CD1c-positive myeloid dendritic cell (primary cell): ENCODE results near the gene ATF7.
"Not testable (repeated sequence)": the region's sequence is repeated elsewhere in the genome, so short reads cannot be mapped to it uniquely, and the experiment has no call there.

Source experiments
- DNase-seq: peaks from one replicate; pipeline ENCODE4 v3.0.0-alpha.2; 2016; ENCODE audit errors: extremely low spot score

ATF7 gene

DNA sequence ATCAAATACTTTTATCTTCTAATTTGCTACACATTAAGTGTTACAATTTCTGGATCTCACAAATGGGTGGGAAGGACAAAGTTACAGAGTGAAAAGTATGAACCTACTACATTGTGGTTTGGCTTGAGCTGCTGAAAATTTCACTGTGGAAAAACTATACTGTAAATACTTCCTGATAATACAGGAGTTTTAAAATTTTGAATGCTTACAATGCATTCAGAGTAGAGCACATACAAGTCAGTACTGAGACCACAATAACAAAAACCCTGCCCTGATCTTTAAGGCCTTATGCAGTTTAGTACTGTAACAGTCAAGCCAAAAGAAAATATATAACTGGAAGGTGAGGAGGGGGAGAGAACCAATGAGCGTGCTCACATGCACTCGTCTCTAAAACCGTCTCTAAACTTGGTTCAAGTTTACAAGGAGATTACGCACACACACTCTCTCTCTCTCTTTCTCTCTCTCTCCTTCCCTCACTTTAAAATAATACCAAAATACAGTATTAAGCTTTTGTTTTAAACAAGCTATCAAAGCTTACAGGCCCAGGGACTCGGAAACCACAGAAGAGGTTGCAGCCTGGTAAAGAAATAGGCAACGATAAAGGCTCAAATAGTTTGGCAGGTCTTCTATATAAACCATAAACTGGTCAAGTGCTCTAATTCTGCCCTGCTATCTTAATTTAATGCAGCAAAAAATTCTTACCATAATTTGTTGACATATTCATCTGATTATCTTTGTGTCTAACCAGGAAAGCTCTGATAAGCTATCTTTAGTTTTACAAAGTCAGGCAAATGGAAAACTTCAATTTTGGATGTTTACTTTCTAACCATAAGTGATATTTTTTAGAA lies 58.0 kb downstream of the ATF7 start:
- no peak for DNase-seq

DNA sequence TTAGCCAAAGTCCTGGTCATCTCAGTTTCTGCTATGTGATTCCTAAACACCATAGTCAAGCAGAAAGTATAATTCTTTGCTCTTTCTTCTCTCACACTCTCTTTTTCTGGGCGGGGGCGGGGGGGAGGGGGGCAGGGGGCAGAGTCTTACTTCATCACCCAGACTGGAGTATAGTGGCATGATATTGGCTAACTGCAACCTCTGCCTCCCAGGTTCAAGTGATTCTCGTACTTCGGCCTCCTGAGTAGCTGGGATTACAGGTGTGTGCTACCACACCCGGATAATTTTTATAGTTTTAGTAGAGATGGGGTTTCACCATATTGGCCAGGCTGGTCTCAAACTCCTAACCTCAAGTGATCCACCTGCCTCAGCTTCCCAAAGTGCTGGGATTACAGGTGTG lies 60.8 kb downstream of the ATF7 start:
- not testable (repeated sequence) for DNase-seq

DNA sequence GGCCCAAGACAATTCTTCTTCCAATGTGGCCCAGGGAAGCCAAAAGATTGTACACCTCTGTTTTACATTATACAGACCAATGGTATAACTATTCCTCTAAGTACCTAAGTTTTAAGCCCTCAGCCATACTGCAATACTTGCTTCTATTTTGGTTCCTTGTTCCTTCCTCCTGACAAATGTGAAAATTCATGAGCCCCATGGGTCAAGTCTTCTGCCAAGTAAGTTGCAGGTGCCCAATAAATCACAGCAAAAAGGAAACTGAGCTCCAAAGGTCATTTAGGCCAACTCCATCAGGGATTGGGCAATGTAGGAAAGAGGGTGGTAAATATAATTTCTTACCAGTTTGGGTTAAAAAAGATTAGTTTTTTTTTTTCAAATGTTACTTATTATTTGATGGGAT lies 61.2 kb downstream of the ATF7 start:
- no peak for DNase-seq

DNA sequence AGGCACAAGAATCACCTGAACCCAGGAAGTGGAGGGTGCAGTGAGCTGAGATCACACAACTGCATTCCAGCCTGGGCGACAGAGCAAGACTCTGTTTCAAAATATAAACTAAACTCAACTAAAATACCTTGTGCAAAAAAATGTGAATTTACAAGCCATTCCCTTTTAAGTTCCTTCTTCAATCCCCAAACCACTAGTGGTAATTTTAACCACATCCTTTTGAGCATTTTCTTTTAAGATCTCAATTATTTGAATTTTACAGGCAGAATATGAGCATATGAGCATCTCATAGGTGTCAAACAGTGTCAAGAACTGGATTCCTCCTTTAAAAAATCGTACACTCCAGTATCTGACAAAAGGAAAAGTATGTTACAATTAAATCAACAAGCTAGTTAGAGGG lies 61.9 kb downstream of the ATF7 start:
- no peak for DNase-seq

DNA sequence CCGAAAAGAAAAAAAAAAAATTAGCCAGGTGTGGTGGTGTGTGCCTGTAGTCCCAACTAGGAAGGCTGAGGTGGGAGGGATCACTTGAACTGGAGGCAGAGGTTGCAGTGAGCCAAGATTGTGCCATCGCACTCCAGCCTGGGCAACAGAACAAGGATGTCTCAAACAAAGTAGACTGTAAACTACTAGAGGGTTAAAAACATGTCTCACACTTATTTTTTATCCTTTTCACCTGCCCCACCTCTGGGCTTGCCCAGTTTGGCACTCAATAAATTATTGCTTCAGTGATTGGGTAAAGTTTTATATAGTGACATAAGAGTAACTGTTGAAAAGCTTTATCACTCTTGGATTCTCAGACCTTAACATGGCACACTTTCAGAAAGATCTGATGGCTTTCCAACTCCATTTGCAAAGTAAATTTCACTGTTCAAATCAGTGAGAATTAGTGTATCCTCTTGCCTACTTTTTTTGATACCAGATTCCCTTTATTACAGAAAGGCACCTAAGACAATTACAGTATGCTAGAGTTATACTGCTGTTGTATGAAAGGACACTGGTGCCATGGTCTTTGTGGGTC lies 62.6 kb downstream of the ATF7 start:
- DNase-seq = no peak

DNA sequence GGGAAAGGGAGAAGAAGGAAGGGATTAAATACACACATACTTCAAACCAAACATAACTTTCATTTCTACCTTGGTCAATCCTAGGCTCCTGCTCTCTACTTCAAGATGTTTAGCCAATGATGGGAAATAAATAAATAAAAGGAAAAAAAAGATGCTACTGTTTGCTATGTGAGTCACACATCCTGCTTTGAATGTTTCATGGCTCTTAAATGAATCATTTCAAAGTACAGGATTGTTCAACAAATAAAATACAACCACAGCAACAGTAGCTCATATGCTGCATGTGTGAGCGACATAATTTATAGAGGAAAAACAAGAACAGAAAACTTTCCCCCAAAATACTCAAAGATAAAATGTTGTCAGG lies 64.6 kb downstream of the ATF7 start:
- DNase-seq = no peak

DNA sequence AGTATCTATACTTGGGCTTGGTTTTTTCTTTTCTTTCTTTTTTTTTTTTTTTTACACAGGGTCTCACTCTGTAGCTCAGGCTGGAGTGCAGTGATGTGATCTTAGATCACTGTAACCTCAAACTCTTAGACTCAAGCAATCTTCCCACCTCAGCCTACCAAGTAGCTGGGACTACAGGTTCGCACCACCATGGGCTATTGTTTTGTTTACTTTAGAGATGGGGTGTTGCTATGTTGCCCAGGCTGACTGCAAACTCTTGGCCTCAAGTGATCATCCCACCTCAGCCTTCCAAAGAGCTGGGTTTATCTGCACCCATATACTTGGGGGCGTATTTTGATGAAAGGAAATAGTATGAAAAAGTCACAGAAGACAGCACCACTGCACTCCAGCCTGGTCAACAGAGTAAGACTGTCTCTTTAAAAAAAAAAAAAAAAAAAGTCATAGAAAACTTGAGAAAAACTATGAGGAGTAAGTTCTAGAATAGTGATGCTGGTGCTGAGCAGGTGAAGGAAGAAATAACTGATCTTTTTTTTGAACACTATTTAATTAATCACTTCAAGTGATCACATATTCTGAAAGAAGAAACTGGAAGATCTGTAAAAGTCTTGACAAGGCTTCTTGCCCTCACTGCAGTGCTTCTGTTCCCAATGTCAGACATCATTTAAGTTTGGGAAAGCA lies 65.1 kb downstream of the ATF7 start:
- no peak for DNase-seq

DNA sequence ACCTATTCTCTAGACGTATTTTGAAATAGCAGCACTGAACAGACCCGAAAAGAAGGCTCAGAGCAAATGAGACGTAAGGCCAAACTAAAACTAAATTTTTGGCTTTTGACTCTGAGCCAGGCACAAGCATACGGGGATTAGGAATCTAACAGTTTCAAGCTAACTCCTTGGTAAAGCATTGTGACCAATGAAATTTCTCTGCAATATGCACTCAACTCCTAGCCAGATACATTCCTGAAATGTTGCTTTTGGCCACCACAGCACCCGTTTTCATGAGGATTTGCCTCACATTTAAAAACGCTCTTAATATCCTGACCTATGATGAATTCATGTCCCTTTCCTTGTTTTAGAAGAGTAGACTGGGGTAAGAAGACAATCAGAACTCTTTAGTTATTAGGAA lies 65.8 kb downstream of the ATF7 start:
- no peak for DNase-seq

DNA sequence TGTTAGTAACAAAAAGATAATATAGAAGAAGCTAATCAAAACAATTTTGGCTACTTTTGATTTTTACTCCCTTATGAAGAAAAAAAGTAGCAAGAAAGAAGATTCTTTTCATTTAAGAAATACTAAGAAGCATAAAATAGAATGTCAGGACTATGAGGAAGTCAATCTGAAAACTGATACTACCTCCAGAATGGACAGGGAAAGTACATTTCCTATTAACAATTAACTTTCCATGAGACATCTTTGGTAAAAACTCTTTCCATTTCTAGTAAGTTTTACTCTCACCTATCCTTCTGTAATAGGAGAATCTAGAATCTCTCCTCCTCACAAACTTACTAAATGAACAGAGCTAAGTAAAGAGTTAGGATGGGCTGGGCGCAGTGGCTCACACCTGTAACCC lies 67.6 kb downstream of the ATF7 start:
- no peak for DNase-seq

DNA sequence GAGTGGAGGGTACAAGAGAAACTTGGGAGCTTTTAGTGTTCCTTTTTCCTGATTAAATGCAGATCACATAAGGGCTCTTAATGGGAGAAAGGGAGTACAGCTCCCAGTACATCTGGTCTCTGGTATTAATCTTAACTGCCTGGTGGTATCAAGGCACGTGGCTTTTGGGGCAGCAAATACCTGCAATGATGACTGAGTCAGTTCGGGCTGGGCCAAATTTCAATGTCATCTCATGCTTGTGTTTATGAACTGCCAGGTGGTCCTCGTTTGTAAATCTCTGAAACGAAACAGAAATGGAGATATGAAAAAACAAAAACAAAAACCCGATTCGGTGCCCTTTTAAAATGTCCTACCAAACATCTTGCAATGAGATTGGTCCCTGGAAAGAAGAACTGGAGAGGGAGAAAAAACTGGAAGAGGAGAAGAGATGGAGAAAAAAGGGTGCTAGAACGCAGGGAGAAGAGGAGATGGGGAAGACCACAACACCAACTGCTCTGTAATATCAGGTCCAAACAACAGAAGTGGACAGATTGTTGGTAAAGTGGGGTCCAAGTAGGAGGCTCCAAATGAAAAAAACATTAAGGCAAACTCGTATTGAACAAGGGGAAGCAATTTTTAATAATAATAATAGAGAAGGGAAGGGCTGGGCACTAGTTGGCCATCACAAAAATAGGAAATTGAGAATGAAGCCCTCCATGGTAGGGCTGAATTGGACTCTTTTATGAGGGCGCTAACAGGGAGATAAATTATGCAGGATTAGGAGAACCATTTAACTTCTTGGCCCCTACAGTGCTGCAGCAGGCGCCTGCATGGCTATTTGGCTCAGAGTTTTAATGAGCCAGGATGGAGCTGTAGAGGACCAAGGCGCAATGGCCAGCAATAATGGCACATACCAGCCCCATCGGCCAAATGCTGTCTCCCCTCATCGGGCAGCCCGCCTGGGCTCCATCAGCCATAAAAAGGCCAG lies 73.5 kb downstream of the ATF7 start:
- no peak for DNase-seq

DNA sequence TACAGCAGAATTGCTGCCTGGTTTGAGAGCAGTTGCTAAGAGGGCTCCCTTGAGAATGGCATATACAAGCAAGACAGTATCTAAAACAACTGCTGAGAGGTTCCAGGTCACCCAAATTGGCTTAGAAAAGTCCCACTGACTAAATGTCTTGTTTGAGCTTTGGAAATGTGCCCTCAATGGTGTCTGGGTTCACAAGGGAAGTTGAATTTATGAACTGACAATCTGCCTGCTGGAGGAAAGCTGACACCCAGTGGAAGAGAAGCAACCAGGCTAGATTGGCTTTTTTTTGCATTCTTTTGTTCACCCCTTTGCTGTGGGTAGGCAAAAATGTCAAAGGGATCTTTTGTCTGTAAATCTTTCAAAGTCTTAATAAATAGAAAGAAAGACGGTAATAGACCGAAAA lies 74.3 kb downstream of the ATF7 start:
- no peak for DNase-seq

DNA sequence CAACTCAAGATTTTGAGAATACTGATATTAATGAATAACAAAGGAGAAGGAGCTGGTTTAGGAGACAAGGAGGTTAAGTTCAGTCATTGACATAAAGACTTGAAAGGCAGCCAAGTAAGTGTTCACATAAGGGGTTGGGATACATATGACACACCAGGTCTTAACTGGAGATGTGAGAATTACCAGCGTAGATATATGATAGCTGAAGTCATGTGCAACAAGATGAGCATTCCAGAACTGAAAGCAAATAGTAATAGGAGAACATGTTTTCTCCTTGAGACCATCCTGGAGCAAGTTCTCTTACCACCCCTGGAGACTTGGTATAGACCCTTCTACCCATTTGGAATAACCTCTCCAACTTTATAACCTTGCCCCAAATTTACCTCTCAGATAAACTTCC lies 75.6 kb downstream of the ATF7 start:
- no peak for DNase-seq

DNA sequence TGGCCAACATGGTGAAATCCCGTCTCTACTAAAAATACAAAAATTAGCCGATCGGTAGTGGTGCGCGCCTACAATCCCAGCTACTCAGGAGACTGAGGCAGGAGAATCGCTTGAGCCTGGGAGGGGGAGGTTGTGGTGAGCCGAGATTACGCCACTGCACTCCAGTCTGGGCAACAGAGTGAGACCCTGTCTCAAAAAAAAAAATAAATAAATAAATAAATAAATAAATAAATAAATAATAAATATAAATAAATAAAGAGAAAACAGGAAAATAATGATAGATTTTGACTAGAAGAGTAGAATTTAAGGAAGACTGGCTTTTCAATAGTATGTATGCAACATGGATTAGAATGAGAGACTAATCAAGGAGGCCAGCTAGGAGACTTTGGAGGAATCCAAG lies 76.1 kb downstream of the ATF7 start:
- not testable (repeated sequence) for DNase-seq

DNA sequence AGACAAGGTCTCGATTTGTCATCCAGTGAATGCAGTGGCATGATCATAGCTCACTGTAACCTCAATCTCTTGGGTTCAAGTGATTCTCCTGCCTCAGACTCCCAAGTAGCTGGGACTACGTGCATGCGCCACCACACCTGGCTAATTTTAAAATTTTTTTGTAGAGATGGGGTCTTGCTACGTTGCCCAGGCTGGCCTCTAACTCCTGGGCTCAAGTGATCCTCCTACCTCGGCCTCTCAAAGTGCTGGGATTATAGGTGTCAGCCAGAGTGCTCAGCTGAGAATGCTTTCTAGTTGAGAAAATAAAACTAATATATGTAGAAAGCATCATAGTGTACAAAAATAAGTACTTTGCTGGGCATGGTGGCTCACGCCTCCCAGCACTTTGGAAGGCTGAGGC lies 77.8 kb downstream of the ATF7 start:
- DNase-seq = not testable (repeated sequence)

DNA sequence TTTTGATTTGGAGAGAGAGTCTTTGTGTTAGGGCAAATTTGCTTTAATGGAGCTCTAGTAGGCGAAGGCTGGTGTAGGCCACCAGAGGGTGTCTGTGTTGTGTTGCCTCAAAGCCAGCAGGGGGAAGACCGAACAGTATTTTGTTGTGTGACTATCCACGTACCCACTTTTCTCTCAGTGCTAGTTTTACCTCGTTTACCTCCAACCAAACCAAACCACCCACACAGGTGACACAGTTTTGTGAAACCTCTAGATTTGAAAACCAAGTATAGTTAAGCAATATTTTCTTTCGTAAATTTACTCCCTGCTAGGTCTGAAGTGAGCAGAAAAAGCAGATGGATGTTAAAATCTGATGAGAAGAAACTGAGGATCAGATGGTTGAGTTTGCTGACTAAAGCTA lies 82.6 kb downstream of the ATF7 start:
- DNase-seq = peak; percentile 45

DNA sequence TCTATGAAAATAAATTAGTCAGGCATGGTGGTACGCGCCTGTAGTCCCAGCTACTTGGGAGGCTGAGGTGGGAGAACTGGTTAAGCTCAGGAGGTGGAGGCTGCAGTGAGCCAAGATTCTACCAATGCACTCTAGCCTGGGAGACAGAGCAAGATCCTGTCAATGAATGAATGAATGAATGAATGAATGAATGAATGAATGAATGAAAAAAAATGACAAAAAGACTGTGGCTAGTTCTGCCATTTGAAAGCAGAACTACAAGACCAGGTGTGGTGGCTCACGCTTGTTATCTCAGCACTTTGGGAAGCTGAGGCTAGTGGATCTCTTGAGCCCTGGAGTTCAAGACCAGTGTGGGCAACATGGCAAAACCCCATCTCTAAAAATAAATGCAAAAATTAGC lies 86.7 kb downstream of the ATF7 start:
- DNase-seq = no peak

DNA sequence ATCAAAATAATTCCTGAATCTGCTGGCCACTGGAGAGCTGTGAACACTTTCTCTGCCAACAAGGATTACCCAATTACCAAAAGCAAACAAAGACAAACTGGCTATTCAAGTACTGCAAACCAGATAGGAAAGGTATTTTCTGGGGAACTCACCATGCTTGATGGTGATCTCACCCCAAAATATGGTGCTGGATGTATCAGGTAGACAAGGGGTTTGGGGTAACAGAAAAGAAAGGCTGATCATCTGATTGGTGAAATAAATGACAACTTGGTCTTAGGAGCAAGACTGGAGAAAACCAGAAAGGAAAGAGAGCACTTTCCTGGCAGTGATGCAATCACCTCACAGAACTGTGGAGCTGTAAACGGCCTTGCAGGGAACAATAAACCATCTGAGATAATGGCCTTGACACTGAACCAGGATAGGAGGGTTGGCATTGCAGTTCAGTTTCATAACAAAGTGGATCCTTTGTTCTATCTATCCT lies 87.9 kb downstream of the ATF7 start:
- no peak for DNase-seq

DNA sequence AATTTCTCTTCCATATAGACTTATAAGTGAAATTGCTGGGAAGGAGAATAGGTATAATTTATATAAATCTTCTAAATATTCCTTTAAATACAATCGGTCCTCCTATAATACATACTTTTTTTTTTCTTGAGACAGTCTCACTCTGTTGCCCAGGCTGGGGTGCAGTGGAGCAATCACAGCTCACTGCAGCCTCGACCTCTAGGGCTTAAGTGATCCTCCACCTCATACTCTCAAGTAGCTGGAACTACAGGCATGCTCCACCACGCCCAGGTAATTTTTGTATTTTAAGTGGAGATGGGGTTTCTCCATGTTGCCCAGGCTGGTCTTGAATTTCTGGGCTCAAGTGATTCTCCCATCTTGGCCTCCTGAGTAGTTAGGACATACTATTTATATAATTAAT lies 89.2 kb downstream of the ATF7 start:
- no peak for DNase-seq

DNA sequence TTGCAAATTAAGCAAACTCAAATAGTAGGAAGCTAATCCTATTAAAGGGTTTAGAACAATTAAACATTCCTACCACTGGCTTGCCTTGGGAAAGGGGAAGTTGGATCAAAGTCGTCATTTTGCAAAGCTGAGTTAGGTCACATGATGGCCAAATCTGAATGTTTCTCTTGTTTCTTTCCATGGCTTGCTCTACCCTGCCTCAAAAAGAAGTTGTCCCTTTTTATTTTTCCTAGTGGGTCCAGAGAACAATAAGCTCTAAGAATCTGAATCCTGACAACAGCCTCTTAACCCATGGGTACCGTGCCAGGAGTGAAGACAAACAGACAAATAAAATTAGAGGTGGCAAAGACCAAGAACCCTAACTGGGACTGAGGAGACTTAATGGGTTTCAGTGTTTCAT lies 92.7 kb downstream of the ATF7 start:
- DNase-seq = peak; percentile 48

DNA sequence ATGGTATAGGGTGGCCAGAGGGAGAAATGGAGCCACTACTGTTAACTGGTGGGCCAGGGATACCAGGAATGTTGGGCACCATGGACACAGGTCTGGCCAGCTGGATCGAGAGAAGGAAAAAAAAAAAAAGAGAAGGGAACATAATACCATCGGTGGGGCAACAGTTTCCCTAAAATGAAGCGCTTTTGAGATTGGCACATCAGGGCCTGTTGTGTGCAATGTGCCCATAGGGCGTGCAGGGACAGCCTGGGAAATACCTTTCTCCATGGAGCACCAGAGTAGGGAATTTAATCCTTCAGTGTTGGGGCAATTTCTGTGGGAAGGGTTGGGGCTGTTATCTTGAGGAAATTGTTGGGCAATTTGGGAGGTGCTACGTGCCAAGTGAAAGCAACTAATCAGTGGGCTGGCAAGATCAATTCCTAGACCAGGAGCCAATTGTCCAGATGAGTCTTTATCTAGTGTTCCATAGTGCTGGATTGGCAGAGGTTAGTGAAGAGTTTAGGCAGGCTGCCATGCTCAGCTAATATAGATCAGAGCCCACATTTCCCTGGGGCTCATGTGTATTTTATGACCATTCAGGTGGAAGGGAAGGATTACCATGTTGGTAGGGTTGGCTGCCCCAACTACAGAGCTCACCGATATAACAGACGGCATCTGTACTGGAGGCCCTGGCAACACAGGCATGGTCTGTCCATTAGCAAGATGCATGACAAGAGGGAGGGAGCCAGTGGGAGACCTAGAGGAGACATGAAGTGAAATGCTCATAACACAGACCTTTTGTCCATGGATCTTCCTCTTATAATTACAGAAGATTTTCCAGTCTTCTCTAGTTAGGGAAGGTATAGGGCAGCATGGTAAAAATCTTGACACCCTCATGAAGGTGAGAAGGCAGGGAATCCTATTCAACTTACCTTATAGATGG lies 93.4 kb downstream of the ATF7 start:
- no peak for DNase-seq

DNA sequence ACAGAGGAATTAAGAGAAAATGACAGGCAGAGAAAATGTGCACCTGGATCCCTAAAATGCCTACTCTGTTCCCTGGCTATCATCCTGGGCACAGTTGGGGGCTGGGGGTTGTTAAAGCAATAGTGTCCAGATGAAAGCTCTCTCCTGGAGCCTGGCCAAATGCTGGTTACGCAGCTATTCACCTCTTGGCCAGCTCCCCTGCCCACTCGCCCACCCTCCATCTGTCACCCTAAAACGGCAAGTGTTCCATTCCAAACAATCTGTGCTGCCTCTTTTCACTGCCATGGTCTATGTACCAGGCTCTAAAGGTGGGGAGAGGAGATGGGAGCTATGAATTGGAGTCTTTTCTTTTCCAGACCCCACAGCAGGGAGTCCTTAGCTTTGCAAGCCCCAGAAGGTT lies 94.2 kb downstream of the ATF7 start:
- no peak for DNase-seq
